K562 (cell line): Measurements from ENCODE around the gene ARNT2. TPM values are rescaled to one million over a fixed set of nuclear protein-coding genes. Genes with fewer than 3 reads are reported as not detected.

Source experiments
- ATAC-seq: fragments of 200-7000 bp; cut with Tn5 transposase; 3 replicates; pipeline ENCODE4 v1.9.1; 2020; ENCODE audit warnings: moderate library complexity
- BruUV-seq: library from RNA; stranded (reverse); fragments of 400-500 nt; replicated peaks from 2 replicates; lab custom pipeline; 2021; lab: Mats Ljungman, UMichigan
- CTCF ChIA-PET: fragments of 300-600 bp; formaldehyde crosslinking; extraction: SDS; loops from one replicate; lab custom pipeline; 2021; ENCODE audit warnings: low intra/inter-chr PET ratio; lab: Yijun Ruan, JAX
- POLR2A ChIA-PET: fragments of 300-600, 350-650 bp; sonication (Branson Sonifier 250); formaldehyde crosslinking; extraction: SDS; loops from one replicate; lab custom pipeline; 2021; ENCODE audit warnings: antibody characterized with exemption, inconsistent platforms; lab: Yijun Ruan, JAX
- DNase-seq, 4 experiments: peaks; one replicate each; pipeline versions ENCODE4 v3.0.0 to v3.0.0-alpha.2; 2011 to 2018; ENCODE audit warnings: low spot score in 3 of 4, mixed read lengths in 3 of 4; ENCODE audit errors: extremely low read depth in 1 of 4
- FAIRE-seq: peaks from 2 replicates; lab custom pipeline; 2011; peaks lifted over from hg19 to GRCh38; lab: Jason Lieb, UNC
- H2AFZ ChIP-seq: 2 replicates; pipeline ENCODE4 v1.6.0; 2011; ENCODE audit warnings: low read depth, low read length, control low read depth, inconsistent platforms
- H3K27ac ChIP-seq: fragments of 200-600 bp; 3 replicates; pipeline ENCODE4 v1.8.0; 2011; ENCODE audit warnings: low read depth, mild to moderate bottlenecking, control low read depth, inconsistent platforms, low read length, moderate library complexity, mixed read lengths; ENCODE audit errors: extremely low read depth
- H3K27me3 ChIP-seq, 2 experiments: fragments of 300-600 bp in 1 of 2; 2 replicates in 1 of 2; 3 replicates in 1 of 2; pipeline versions ENCODE4 v1.6.0 to v1.8.0; 2011; ENCODE audit warnings: inconsistent platforms in 2 of 2, low read length in 2 of 2, mild to moderate bottlenecking in 1 of 2, mixed read lengths in 1 of 2, moderate library complexity in 1 of 2; ENCODE audit not compliant: control insufficient read depth in 2 of 2, insufficient read depth in 2 of 2
- H3K36me3 ChIP-seq: fragments of 300-600 bp; 3 replicates; pipeline ENCODE4 v1.8.0; 2011; ENCODE audit warnings: mild to moderate bottlenecking, low read length, inconsistent platforms; ENCODE audit not compliant: control insufficient read depth, insufficient read depth
- H3K4me1 ChIP-seq, 2 experiments: fragments of 200-600 bp in 1 of 2; replicated peaks in 1 of 2; 2 replicates in 1 of 2; 3 replicates in 1 of 2; pipeline versions ENCODE4 v1.5.1 to v1.8.0; 2011; ENCODE audit warnings: inconsistent platforms in 2 of 2, low read length in 2 of 2, mild to moderate bottlenecking in 1 of 2, mixed read lengths in 1 of 2, moderate library complexity in 1 of 2; ENCODE audit not compliant: control insufficient read depth in 2 of 2, insufficient read depth in 2 of 2
- H3K4me2 ChIP-seq: 2 replicates; pipeline ENCODE4 v1.6.1; 2011; ENCODE audit warnings: low read length, control low read depth, inconsistent platforms, mixed read lengths; ENCODE audit not compliant: insufficient read depth
- H3K4me3 ChIP-seq: fragments of 200-600 bp; sonication (generic), shearing (Covaris generic); 2 replicates; pipeline ENCODE4 v1.5.1; 2016; ENCODE audit warnings: control low read depth, inconsistent platforms
- H3K79me2 ChIP-seq: fragments of 200-600 bp; 3 replicates; pipeline ENCODE4 v1.8.0; 2011; ENCODE audit warnings: low read length, inconsistent platforms; ENCODE audit not compliant: control insufficient read depth, insufficient read depth
- H3K9ac ChIP-seq, 2 experiments: 2 replicates each; pipeline versions ENCODE4 v1.6.0 to v1.6.1; 2011; ENCODE audit warnings: low read depth in 2 of 2, low read length in 2 of 2, control low read depth in 1 of 2, inconsistent platforms in 1 of 2, mild to moderate bottlenecking in 1 of 2, mixed read lengths in 1 of 2; ENCODE audit not compliant: insufficient read depth in 1 of 2
- H3K9me1 ChIP-seq: one replicate; pipeline ENCODE4 v1.6.0; 2011; ENCODE audit warnings: inconsistent platforms, mild to moderate bottlenecking, low read length, moderate library complexity; ENCODE audit not compliant: control insufficient read depth, insufficient read depth
- H3K9me3 ChIP-seq: replicated peaks from 2 replicates; pipeline ENCODE4 v1.5.1; 2011; ENCODE audit warnings: low read depth, low read length, inconsistent platforms; ENCODE audit not compliant: control insufficient read depth, insufficient read depth
- H4K20me1 ChIP-seq: replicated peaks from 2 replicates; pipeline ENCODE4 v1.6.1; 2011; ENCODE audit warnings: low read length, inconsistent platforms, mixed read lengths; ENCODE audit not compliant: control insufficient read depth, insufficient read depth
- ZNF639 ChIP-seq, 2 experiments: fragments of 200-800 bp in 1 of 2; sonication (Bioruptor generic) in 1 of 2; sonication (generic) in 1 of 2; formaldehyde crosslinking in 1 of 2; IDR thresholded peaks in 1 of 2; conservative IDR thresholded peaks in 1 of 2; 2 replicates each; pipeline versions ENCODE4 v1.5.0 to v1.6.1; 2016 to 2020; ENCODE audit warnings: missing compliant biosample characterization in 1 of 2, missing genetic modification characterization in 1 of 2, missing genetic modification reagents in 1 of 2
- WGBS: fragments of 100-300 bp; shearing (Covaris generic); methylation state at CpG from one replicate; pipeline ENCODE4 v1.1.6; 2016; ENCODE audit warnings: low coverage, mixed read lengths; ENCODE audit not compliant: insufficient coverage; ENCODE audit errors: missing lambda C conversion rate; 5-methylcytosine and 5-hydroxymethylcytosine counted together
- in situ Hi-C: fragments of 300-500 bp; cut with MboI; formaldehyde crosslinking; loops from 4 replicates; pipeline ENCODE4 v1.15.0; 2018; ENCODE audit warnings: inconsistent platforms, mixed read lengths
- intact Hi-C: fragments of 100-400 bp; cut with micrococcal nuclease; formaldehyde crosslinking; loops from 2 replicates; pipeline ENCODE4 v1.14.2; 2022
- polyA plus RNA-seq, 8 experiments: library from polyadenylated mRNA; depleted of rRNA in 4 of 8; stranded (reverse) in 5 of 8; unstranded in 3 of 8; fragments of >200 nt; fragmentation: Nextera tagmentation in 2 of 8; fragmentation: Illumina TruSeq in 1 of 8; extraction: Ambion mirVana in 2 of 8; extraction: Trizol in 1 of 8; gene quantifications; 2 replicates each; pipeline versions ENCODE4 v1.2.1 to v1.2.3, GENCODE V29; 2011 to 2014; ENCODE audit warnings: inconsistent platforms in 1 of 8, missing spikeins in 1 of 8
- total RNA-seq, 7 experiments: library from RNA; depleted of rRNA in 6 of 7; stranded (reverse); fragments of >200 nt in 6 of 7; fragmentation: Illumina TruSeq in 2 of 7; extraction: Trizol in 2 of 7; gene quantifications; 2 replicates each; pipeline versions ENCODE4 v1.2.1 to v1.2.3, GENCODE V29; 2011 to 2021; ENCODE audit warnings: low replicate concordance in 1 of 7

Gene ARNT2
- total and polyA plus RNA-seq, 9 of the 15 experiments (the other 6 are each of a cell fraction or from before 2014, with no cell fraction given): 0.01 TPM; not detected in 8

- WGBS: 2% methylated on average over 4 of the region's 5 CpGs
Measured at GRCh38 chr15:80433836-80434235, 29.7 kb downstream of the ARNT2 start.

More at GRCh38 chr15:80433836-80434235, 29.7 kb downstream of the ARNT2 start:
- no peak for TF ChIP-seq ZNF639 (CRISPR knock-in tag; conservative IDR thresholded peaks at IDR 0.05 in 1 of 2, IDR thresholded peaks at IDR 0.05 in 1 of 2)
- no peak for DNase-seq
- Histone ChIP-seq H3K9me3 (no peaks in the 10 kb centered on the region), H3K4me1 (no peaks in the 10 kb centered on the region), H3K9me1 (no peaks in the 10 kb centered on the region), H3K4me3 (no peak overlapping the region), H4K20me1 (no peaks in the 10 kb centered on the region), H3K27me3 (peaks cover 4 to 47% of the 10 kb centered on the region in 2 experiments; a peak in 4 of 5 replicates), H3K36me3 (no peaks in the 10 kb centered on the region), H3K9ac (no peak overlapping the region), H3K79me2 (no peaks in the 10 kb centered on the region), H3K27ac (no peak overlapping the region), H2AFZ (no peak overlapping the region), H3K4me2 (no peak overlapping the region)
- ChIA-PET CTCF (no interaction called here), POLR2A (no interaction called here)
- in situ Hi-C loops: no loop called here
- no TSS peak for BruUV-seq
- intact Hi-C loops: no loop called here
- no peak for ATAC-seq
- no peak for FAIRE-seq
